Left ventricle myocardium inferior (tissue), 1 donor: ENCODE measurements around the gene DPH1. TPM values are rescaled to one million over a fixed set of nuclear protein-coding genes. Genes with fewer than 3 reads are reported as not detected.

Source experiments
- DNase-seq: peaks from one replicate; pipeline ENCODE4 v3.0.0-alpha.2; 2020
- H3K27ac ChIP-seq: fragments of 200-600 bp; replicated peaks from 2 replicates; pipeline ENCODE4 v1.8.0; 2021
- H3K27me3 ChIP-seq: fragments of 200-600 bp; 2 replicates; pipeline ENCODE4 v1.8.0; 2021; ENCODE audit warnings: low read depth
- H3K36me3 ChIP-seq: fragments of 200-600 bp; 2 replicates; pipeline ENCODE4 v1.8.0; 2021
- H3K4me1 ChIP-seq: fragments of 200-600 bp; 2 replicates; pipeline ENCODE4 v1.8.0; 2021
- H3K4me3 ChIP-seq: fragments of 200-600 bp; 2 replicates; pipeline ENCODE4 v1.8.0; 2021; ENCODE audit warnings: mild to moderate bottlenecking, moderate library complexity
- H3K9me3 ChIP-seq: fragments of 200-600 bp; replicated peaks from 2 replicates; pipeline ENCODE4 v1.8.0; 2021
- CTCF ChIP-seq: fragments of 200-600 bp; IDR thresholded peaks from 2 replicates; pipeline ENCODE4 v1.8.0; 2021; ENCODE audit warnings: antibody characterized with exemption, mild to moderate bottlenecking, borderline replicate concordance
- intact Hi-C: fragments of 100-400 bp; cut with micrococcal nuclease; formaldehyde crosslinking; loops from one replicate; pipeline ENCODE4 v1.11.0; 2022
- total RNA-seq: library from RNA; stranded (reverse); fragmentation: NEBNext Ultra II Directional; extraction: Animal tissue kit (Norgen Biotek cat#: 25700); gene quantifications from one replicate; pipeline ENCODE4 v1.2.1, GENCODE V29; 2021
- donor health status: DM: no; HTN: yes; CAD: no; lungs with severe emphysema.

DPH1 gene
- total RNA-seq, 1 donor from 2014 or later = 29.1 TPM

GRCh38 chr17:2074919-2075318 is 45.0 kb downstream of the DPH1 start:
- intact Hi-C loops = no loop called here
- Histone ChIP-seq H3K4me1 (peaks cover 73% of the 10 kb centered on the region), H3K36me3 (peaks cover 19% of the 10 kb centered on the region)

GRCh38 chr17:2075336-2076086 is 45.6 kb downstream of the DPH1 start:
- peaks cover 68% of the 10 kb centered on the region for H3K4me1 ChIP-seq
- peaks cover 24% of the 10 kb centered on the region for H3K36me3 ChIP-seq
- H3K27me3 ChIP-seq = no peaks in the 10 kb centered on the region
- H3K27ac ChIP-seq = peak overlapping the region; percentile 96
- H3K4me3 ChIP-seq = no peak overlapping the region
- TF ChIP-seq CTCF = peak; percentile 40
- intact Hi-C loops = no loop called here
- no peak for DNase-seq
- H3K9me3 ChIP-seq = no peaks in the 10 kb centered on the region

More at GRCh38 chr17:2074919-2075318, 45.0 kb downstream of the DPH1 start:
- H3K27ac ChIP-seq = peak overlapping the region; percentile 96
- no peaks in the 10 kb centered on the region for H3K9me3 ChIP-seq
- H3K4me3 ChIP-seq = no peak overlapping the region
- H3K27me3 ChIP-seq = no peaks in the 10 kb centered on the region
- TF ChIP-seq CTCF = no peak
- no peak for DNase-seq

- intact Hi-C loops = no loop called here
- peaks cover 59% of the 10 kb centered on the region for H3K4me1 ChIP-seq
- no peak for DNase-seq
These were observed 46.4 kb downstream of the DPH1 start for GRCh38 chr17:2076087-2076984.

GRCh38 chr17:2077040-2077439 is 47.1 kb downstream of the DPH1 start:
- no peak for DNase-seq
- Histone ChIP-seq H3K4me3 (no peak overlapping the region), H3K9me3 (no peaks in the 10 kb centered on the region), H3K36me3 (peaks cover 39% of the 10 kb centered on the region), H3K27ac (peak overlapping the region; percentile 96), H3K27me3 (no peaks in the 10 kb centered on the region), H3K4me1 (peaks cover 58% of the 10 kb centered on the region)
- no peak for TF ChIP-seq CTCF
- intact Hi-C loops = no loop called here

More at GRCh38 chr17:2076087-2076984, 46.4 kb downstream of the DPH1 start:
- H3K4me3 ChIP-seq = no peak overlapping the region
- no peak for TF ChIP-seq CTCF
- H3K27me3 ChIP-seq = no peaks in the 10 kb centered on the region
- peaks cover 33% of the 10 kb centered on the region for H3K36me3 ChIP-seq
- H3K9me3 ChIP-seq = no peaks in the 10 kb centered on the region
- H3K27ac ChIP-seq = peak overlapping the region; percentile 96

GRCh38 chr17:2081564-2081963 is 51.6 kb downstream of the DPH1 start:
- Histone ChIP-seq H3K27me3 (no peaks in the 10 kb centered on the region), H3K4me3 (no peak overlapping the region), H3K9me3 (no peaks in the 10 kb centered on the region), H3K27ac (peak overlapping the region; percentile 93), H3K36me3 (peaks cover 39% of the 10 kb centered on the region), H3K4me1 (peaks cover 58% of the 10 kb centered on the region)
- TF ChIP-seq CTCF = no peak
- DNase-seq = no peak
- intact Hi-C loops = no loop called here
